ENCODE data around the gene ZBTB48.

ZBTB48 gene

GRCh38 chr1:6614019-6614928, 34.5 kb downstream of the ZBTB48 start:
- no peak for TF ChIP-seq CTCF (IDR thresholded peaks at IDR 0.05; ENCODE audit: insufficient read depth, low read depth, low read length, missing control alignments)
- DNase-seq (ENCODE audit: low read depth), result no peak
- peak overlapping the region; percentile 59 for H3K4me3 ChIP-seq (ENCODE audit: low read length)

- peak overlapping the region; percentile 59 for H3K4me3 ChIP-seq (ENCODE audit: low read length)
- no peak for DNase-seq (ENCODE audit: low read depth)
- TF ChIP-seq CTCF (IDR thresholded peaks at IDR 0.05; ENCODE audit: insufficient read depth, low read depth, low read length, missing control alignments), result no peak
Observed at GRCh38 chr1:6614929-6615785, 35.4 kb downstream of the ZBTB48 start.

GRCh38 chr1:6619045-6619444, 39.3 kb downstream of the ZBTB48 start:
- DNase-seq (ENCODE audit: low read depth), result no peak
- TF ChIP-seq CTCF (IDR thresholded peaks at IDR 0.05; ENCODE audit: insufficient read depth, low read depth, low read length, missing control alignments), result no peak
- H3K4me3 ChIP-seq (ENCODE audit: low read length), result no peak overlapping the region

GRCh38 chr1:6621429-6622391, 41.9 kb downstream of the ZBTB48 start:
- TF ChIP-seq CTCF (IDR thresholded peaks at IDR 0.05; ENCODE audit: insufficient read depth, low read depth, low read length, missing control alignments), result no peak

GRCh38 chr1:6622396-6623152, 42.8 kb downstream of the ZBTB48 start:
- H3K4me3 ChIP-seq (ENCODE audit: low read length), result no peak overlapping the region
- no peak for DNase-seq (ENCODE audit: low read depth)
- TF ChIP-seq CTCF (IDR thresholded peaks at IDR 0.05; ENCODE audit: insufficient read depth, low read depth, low read length, missing control alignments), result no peak

More at GRCh38 chr1:6621429-6622391, 41.9 kb downstream of the ZBTB48 start:
- H3K4me3 ChIP-seq (ENCODE audit: low read length), result no peak overlapping the region
- DNase-seq (ENCODE audit: low read depth), result no peak

Measured in epithelial cell of esophagus (primary cell).